HFFc6 (cell line): Measurements from ENCODE around the gene WIZ. TPM values are rescaled to one million over a fixed set of nuclear protein-coding genes. Genes with fewer than 3 reads are reported as not detected.

Experiments used
- DNase-seq: peaks from one replicate; pipeline ENCODE4 v3.0.0-alpha.2; 2018
- H3K27ac Mint-ChIP-seq: 2 replicates; pipeline ENCODE4 v1.8.0; 2020; ENCODE audit warnings: mild to moderate bottlenecking, mixed read lengths
- H3K27me3 Mint-ChIP-seq: 2 replicates; pipeline ENCODE4 v1.8.0; 2021; ENCODE audit warnings: mild to moderate bottlenecking, moderate library complexity, mixed read lengths; ENCODE audit not compliant: insufficient read depth
- H3K36me3 Mint-ChIP-seq: 2 replicates; pipeline ENCODE4 v1.8.0; 2021; ENCODE audit warnings: low read depth, mixed read lengths
- H3K4me1 Mint-ChIP-seq: 2 replicates; pipeline ENCODE4 v1.8.0; 2020; ENCODE audit warnings: low read depth, mixed read lengths
- H3K4me3 Mint-ChIP-seq: 2 replicates; pipeline ENCODE4 v1.8.0; 2020; ENCODE audit warnings: mild to moderate bottlenecking, moderate library complexity, mixed read lengths
- H3K9me3 Mint-ChIP-seq: 2 replicates; pipeline ENCODE4 v1.8.0; 2020; ENCODE audit warnings: mild to moderate bottlenecking, mixed read lengths
- total RNA-seq, 6 experiments: library from RNA; stranded (reverse); fragmentation: NEBNext Ultra II Directional; extraction: Animal tissue kit (Norgen Biotek cat#: 25700); gene quantifications; 2 replicates in 1 of 6; 3 replicates in 5 of 6; pipeline ENCODE4 v1.2.3, GENCODE V29; 2021
- TF ChIP-seq, protein P1 (sequence below): fragments of 200-600 bp; sonication (generic); IDR thresholded peaks from 2 replicates; pipeline ENCODE4 v1.5.0; 2021; ENCODE audit warnings: antibody characterized with exemption, mild to moderate bottlenecking

The WIZ gene
- total RNA-seq, 6 experiments from 2014 or later = 39.3 to 54.3 (median 43.1) TPM

DNA sequence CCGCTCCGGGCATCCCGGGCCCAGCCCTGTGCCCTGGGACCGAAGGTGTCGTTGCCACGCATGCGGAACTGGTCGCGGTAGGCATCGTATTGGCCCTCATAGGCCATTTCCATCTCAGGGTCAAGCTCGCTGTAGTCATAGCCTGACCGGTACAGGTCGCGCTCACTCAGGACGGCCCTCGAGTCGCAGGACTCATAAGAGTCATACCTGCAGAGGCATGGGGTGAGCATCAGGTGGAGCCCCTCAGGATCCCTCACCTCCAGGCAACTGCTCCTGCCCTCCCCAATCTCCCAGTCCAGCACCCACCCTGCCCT lies 48.4 kb downstream of the WIZ start:
- TF ChIP-seq, protein P1, sequence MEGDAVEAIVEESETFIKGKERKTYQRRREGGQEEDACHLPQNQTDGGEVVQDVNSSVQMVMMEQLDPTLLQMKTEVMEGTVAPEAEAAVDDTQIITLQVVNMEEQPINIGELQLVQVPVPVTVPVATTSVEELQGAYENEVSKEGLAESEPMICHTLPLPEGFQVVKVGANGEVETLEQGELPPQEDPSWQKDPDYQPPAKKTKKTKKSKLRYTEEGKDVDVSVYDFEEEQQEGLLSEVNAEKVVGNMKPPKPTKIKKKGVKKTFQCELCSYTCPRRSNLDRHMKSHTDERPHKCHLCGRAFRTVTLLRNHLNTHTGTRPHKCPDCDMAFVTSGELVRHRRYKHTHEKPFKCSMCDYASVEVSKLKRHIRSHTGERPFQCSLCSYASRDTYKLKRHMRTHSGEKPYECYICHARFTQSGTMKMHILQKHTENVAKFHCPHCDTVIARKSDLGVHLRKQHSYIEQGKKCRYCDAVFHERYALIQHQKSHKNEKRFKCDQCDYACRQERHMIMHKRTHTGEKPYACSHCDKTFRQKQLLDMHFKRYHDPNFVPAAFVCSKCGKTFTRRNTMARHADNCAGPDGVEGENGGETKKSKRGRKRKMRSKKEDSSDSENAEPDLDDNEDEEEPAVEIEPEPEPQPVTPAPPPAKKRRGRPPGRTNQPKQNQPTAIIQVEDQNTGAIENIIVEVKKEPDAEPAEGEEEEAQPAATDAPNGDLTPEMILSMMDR = no peak
- Mint-ChIP-seq H3K4me1 (peaks cover 16% of the 10 kb centered on the region), H3K27ac (no peak overlapping the region), H3K4me3 (no peak overlapping the region), H3K27me3 (no peaks in the 10 kb centered on the region; the same call in 1 of the 2 replicates), H3K36me3 (peaks cover 20% of the 10 kb centered on the region), H3K9me3 (no peaks in the 10 kb centered on the region)
- no peak for DNase-seq

DNA sequence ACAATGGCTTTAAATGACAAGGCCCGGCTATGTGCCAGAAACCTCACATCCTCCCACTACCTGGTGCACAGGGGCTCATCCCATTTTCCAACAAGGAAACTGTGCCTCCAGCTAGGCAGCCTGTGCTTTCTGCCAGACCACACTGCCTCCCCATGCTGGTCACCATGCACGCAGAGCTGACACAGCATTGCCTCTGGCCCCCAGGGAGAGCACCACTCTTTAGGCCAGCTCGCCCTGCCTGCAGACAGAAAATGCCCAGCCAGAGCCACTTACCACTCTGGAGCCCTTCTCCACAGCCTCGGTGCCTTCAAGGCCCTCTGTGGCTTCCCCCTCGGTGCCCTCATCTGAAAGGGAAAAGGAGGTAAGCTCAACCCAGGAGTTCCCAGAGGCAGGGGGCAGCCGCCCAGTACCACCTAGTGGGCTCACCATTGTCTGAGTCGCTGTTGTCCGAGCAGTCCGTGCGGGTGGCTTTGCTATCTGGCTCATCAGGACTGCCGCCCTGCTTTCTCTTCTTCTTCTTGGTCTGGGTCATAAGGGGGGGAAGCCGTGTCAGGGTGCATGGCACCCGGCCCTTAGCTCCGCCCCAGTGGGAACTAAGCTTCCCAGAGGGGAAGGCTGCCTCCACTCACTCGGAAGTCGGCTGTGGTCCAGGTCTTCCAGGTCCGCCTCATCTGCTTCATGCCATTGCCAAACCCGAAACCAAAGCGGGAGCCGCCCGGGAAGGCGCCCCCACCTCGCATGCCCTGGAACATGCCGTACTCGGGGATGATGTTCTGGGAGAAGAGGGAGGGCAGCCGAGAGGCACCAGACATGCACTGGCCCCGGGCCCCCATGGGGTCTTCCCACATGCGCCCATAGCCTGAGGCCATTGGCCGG lies 49.0 kb downstream of the WIZ start:
- no peak for DNase-seq
- Mint-ChIP-seq H3K9me3 (no peaks in the 10 kb centered on the region), H3K27ac (no peak overlapping the region), H3K36me3 (peaks cover 21% of the 10 kb centered on the region), H3K4me1 (peaks cover 10% of the 10 kb centered on the region), H3K27me3 (no peaks in the 10 kb centered on the region; the same call in 1 of the 2 replicates), H3K4me3 (no peak overlapping the region)
- TF ChIP-seq, protein P1 = no peak

DNA sequence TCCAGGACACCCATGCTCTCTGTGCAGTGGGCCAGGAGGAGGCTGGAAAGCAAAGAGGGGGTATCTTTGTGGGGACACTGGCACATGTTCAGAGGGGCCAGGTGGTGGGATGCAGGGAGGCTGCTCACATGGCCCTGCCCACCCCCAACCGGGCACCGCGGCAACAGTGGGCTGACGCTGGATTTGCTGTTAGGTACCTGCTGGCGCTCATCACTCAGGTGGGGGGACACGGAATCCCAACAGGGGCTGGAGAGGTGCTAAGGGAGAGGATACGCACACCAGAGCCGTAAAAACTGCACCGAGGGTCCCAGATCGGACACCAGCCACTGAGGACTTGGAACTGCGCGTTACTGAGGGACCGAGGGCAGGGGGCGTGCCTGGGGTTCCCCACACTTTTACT lies 50.1 kb downstream of the WIZ start:
- no peaks in the 10 kb centered on the region for H3K9me3 Mint-ChIP-seq
- peaks cover 6% of the 10 kb centered on the region for H3K4me1 Mint-ChIP-seq
- DNase-seq = no peak
- H3K27ac Mint-ChIP-seq = no peak overlapping the region
- H3K27me3 Mint-ChIP-seq = no peaks in the 10 kb centered on the region; the same call in 1 of the 2 replicates
- TF ChIP-seq, protein P1 = no peak
- H3K36me3 Mint-ChIP-seq = peaks cover 25% of the 10 kb centered on the region
- no peak overlapping the region for H3K4me3 Mint-ChIP-seq

DNA sequence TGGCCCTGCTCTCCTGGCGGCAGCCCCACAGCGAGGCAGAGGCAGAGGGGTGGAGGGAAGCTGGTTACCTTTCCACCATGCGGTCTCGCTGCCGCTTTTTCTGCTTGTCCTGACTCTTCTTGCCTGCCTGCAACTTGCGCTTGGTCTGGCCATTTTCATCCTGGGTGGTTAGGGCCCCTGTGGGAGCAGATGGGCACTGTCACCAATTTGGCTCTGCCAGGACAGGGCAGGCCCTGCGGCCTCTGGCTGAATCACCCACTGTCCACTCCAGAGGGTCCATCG lies 50.6 kb downstream of the WIZ start:
- no peak for DNase-seq
- H3K4me3 Mint-ChIP-seq = no peak overlapping the region
- peaks cover 29% of the 10 kb centered on the region for H3K36me3 Mint-ChIP-seq
- no peaks in the 10 kb centered on the region; the same call in 1 of the 2 replicates for H3K27me3 Mint-ChIP-seq
- peaks cover 4% of the 10 kb centered on the region for H3K4me1 Mint-ChIP-seq
- TF ChIP-seq, protein P1 = no peak
- no peak overlapping the region for H3K27ac Mint-ChIP-seq
- no peaks in the 10 kb centered on the region for H3K9me3 Mint-ChIP-seq

DNA sequence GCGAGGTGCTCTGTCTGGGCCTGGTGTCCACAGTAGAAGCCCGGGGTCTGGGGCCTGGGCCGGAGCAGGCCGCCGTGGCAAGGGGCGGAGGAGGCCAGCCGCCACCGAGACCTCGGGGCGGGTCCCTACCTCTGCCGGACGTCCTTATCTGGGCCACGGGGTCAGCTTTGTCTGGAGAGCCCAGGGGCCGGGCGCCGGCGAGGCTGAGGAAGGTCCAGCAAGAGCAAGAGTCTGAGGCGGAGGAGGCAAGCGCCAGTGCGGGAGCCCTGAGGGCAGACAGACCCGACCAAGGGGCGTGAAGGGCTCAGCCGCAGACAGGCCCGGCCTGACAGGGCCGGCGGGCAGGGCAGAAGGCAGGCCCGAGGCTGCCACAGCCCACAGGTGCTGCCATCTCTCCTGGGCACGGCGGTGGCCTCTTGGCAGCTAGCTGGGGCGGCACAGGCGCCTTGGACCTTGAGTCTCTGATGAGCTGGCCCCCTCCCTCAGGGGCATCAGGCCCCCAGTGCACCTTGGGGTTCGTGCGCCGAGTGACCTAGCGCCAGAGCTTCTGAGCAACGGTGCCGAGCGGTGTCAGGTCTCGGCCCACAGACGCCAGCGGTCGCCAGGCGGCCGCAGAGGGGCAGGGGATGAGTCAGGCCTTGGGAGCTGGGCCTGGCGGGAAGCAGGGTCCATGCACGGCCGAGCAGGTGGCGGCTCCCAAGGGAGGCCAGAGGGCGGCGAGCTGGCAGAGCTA lies 51.1 kb downstream of the WIZ start:
- DNase-seq = no peak
- Mint-ChIP-seq H3K9me3 (no peaks in the 10 kb centered on the region), H3K4me1 (peaks cover 8% of the 10 kb centered on the region), H3K27me3 (no peaks in the 10 kb centered on the region; the same call in 1 of the 2 replicates), H3K4me3 (no peak overlapping the region), H3K27ac (no peak overlapping the region), H3K36me3 (peaks cover 29% of the 10 kb centered on the region)
- TF ChIP-seq, protein P1 = no peak
